ENCODE results near the gene COL6A3. TPM values are rescaled to one million over a fixed set of nuclear protein-coding genes. Genes with fewer than 3 reads are reported as not detected.

The COL6A3 gene
- total and polyA plus RNA-seq, 9 of the 15 experiments (the other 6 are each of a cell fraction or from before 2014, with no cell fraction given) = 0.07 to 4.1 (median 1.5) TPM

- TF ChIP-seq, protein P1, sequence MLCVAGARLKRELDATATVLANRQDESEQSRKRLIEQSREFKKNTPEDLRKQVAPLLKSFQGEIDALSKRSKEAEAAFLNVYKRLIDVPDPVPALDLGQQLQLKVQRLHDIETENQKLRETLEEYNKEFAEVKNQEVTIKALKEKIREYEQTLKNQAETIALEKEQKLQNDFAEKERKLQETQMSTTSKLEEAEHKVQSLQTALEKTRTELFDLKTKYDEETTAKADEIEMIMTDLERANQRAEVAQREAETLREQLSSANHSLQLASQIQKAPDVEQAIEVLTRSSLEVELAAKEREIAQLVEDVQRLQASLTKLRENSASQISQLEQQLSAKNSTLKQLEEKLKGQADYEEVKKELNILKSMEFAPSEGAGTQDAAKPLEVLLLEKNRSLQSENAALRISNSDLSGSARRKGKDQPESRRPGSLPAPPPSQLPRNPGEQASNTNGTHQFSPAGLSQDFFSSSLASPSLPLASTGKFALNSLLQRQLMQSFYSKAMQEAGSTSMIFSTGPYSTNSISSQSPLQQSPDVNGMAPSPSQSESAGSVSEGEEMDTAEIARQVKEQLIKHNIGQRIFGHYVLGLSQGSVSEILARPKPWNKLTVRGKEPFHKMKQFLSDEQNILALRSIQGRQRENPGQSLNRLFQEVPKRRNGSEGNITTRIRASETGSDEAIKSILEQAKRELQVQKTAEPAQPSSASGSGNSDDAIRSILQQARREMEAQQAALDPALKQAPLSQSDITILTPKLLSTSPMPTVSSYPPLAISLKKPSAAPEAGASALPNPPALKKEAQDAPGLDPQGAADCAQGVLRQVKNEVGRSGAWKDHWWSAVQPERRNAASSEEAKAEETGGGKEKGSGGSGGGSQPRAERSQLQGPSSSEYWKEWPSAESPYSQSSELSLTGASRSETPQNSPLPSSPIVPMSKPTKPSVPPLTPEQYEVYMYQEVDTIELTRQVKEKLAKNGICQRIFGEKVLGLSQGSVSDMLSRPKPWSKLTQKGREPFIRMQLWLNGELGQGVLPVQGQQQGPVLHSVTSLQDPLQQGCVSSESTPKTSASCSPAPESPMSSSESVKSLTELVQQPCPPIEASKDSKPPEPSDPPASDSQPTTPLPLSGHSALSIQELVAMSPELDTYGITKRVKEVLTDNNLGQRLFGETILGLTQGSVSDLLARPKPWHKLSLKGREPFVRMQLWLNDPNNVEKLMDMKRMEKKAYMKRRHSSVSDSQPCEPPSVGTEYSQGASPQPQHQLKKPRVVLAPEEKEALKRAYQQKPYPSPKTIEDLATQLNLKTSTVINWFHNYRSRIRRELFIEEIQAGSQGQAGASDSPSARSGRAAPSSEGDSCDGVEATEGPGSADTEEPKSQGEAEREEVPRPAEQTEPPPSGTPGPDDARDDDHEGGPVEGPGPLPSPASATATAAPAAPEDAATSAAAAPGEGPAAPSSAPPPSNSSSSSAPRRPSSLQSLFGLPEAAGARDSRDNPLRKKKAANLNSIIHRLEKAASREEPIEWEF (CRISPR knock-in tag; IDR thresholded peaks at IDR 0.05) = no peak
- no peak for TF ChIP-seq TFAM (CRISPR knock-in tag; conservative IDR thresholded peaks at IDR 0.05)
Observed at GRCh38 chr2:237374284-237375060, 39.5 kb downstream of the COL6A3 start (continued).

DNA sequence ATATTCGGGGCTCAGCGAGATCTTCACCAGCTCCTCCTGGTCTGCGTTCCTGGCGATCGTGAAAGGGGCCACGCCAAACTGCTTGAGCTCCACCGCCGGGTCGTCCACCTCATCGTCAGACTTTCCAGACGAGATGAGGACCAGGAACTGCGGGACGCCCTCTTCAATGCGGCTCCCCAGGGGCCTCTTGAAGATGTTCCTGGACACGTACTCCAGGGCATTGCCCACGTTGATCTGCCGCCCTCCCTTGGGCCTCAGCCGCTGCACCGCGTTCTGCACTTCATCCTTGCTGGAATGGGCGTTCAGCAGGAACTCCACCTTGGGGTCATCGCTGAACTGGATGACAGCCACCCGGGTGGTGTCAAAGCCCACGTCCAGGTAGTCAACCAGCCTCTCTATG is 42.1 kb downstream of the COL6A3 start:
- Histone ChIP-seq H3K36me3 (ENCODE audit: control insufficient read depth, insufficient read depth, low read length) (no peaks in the 10 kb centered on the region), H3K4me1 (replicated peaks in 1 of 2; ENCODE audit: control insufficient read depth in 2 of 2, insufficient read depth in 2 of 2, low read length in 2 of 2) (no peaks in the 10 kb centered on the region), H4K20me1 (replicated peaks; ENCODE audit: control insufficient read depth, insufficient read depth, low read length) (no peaks in the 10 kb centered on the region), H3K9ac (ENCODE audit: insufficient read depth in 1 of 2, low read depth in 2 of 2, low read length in 2 of 2) (no peak overlapping the region), H3K79me2 (ENCODE audit: control insufficient read depth, insufficient read depth, low read length) (no peaks in the 10 kb centered on the region), H2AFZ (ENCODE audit: low read depth, low read length) (no peak overlapping the region), H3K27me3 (ENCODE audit: control insufficient read depth in 2 of 2, insufficient read depth in 2 of 2, low read length in 2 of 2) (peaks cover 3 to 45% of the 10 kb centered on the region in 2 experiments; a peak in 3 of 5 replicates), H3K9me3 (replicated peaks; ENCODE audit: control insufficient read depth, insufficient read depth, low read depth, low read length) (no peaks in the 10 kb centered on the region), H3K27ac (ENCODE audit: extremely low read depth, low read depth, low read length) (no peak overlapping the region), H3K4me2 (ENCODE audit: insufficient read depth, low read length) (no peak overlapping the region), H3K9me1 (ENCODE audit: control insufficient read depth, insufficient read depth, low read length) (no peaks in the 10 kb centered on the region), H3K4me3 (no peak overlapping the region)
- FAIRE-seq (no peak), DNase-seq (ENCODE audit: extremely low read depth in 1 of 4, low spot score in 3 of 4) (no peak), ATAC-seq (no peak)
- in situ Hi-C loops (cut with MboI) (no loop called here), intact Hi-C loops (cut with micrococcal nuclease) (no loop called here)
- TF ChIP-seq MEF2A (IDR thresholded peaks at IDR 0.05; ENCODE audit: control insufficient read depth, low read depth, low read length) (no peak), ZNF133 (CRISPR knock-in tag; IDR thresholded peaks at IDR 0.05) (no peak), E2F8 (IDR thresholded peaks at IDR 0.05; ENCODE audit: low read depth, partially characterized antibody) (no peak), DACH1 (IDR thresholded peaks at IDR 0.05; ENCODE audit: partially characterized antibody) (no peak)
- TF ChIP-seq, protein P2, sequence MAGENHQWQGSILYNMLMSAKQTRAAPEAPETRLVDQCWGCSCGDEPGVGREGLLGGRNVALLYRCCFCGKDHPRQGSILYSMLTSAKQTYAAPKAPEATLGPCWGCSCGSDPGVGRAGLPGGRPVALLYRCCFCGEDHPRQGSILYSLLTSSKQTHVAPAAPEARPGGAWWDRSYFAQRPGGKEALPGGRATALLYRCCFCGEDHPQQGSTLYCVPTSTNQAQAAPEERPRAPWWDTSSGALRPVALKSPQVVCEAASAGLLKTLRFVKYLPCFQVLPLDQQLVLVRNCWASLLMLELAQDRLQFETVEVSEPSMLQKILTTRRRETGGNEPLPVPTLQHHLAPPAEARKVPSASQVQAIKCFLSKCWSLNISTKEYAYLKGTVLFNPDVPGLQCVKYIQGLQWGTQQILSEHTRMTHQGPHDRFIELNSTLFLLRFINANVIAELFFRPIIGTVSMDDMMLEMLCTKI (IDR thresholded peaks at IDR 0.05; ENCODE audit: partially characterized antibody) = no peak
- POLR2A ChIA-PET = no interaction called here
- CTCF ChIA-PET (ENCODE audit: low intra/inter-chr PET ratio) = no interaction called here
- no TSS peak for BruUV-seq (replicated peaks)
- 4% methylated on average over 20 of the region's 24 CpGs for WGBS (ENCODE audit: insufficient coverage, low coverage, missing lambda C conversion rate)

Measured in K562 (cell line).